ENCODE results near the gene SKA3.

GRCh38 chr13:21142766-21143165 lies 33.6 kb downstream of the SKA3 start:
- TF ChIP-seq SUZ12 (IDR thresholded peaks at IDR 0.05; ENCODE audit: extremely low read depth, insufficient read depth, insufficient read length) (no peak), YY1 (IDR thresholded peaks at IDR 0.05; ENCODE audit: insufficient read depth, insufficient read length) (no peak), ZNF274 (IDR thresholded peaks at IDR 0.05; ENCODE audit: low read depth, low read length) (no peak)
